Neuronal stem cell (in vitro differentiated cells): ENCODE measurements around the gene C20orf144.

Experiments used
- DNase-seq: peaks from one replicate; pipeline ENCODE4 v3.0.0-alpha.2; 2013; ENCODE audit warnings: low spot score
- H2AFZ ChIP-seq: one replicate; pipeline ENCODE4 v1.6.1; 2013; ENCODE audit warnings: mild to moderate bottlenecking, low read length, inconsistent platforms
- H2AK5ac ChIP-seq: 2 replicates; pipeline ENCODE4 v1.6.1; 2013; ENCODE audit warnings: low read depth, mild to moderate bottlenecking, inconsistent platforms, low read length, moderate library complexity, mixed read lengths
- H2BK120ac ChIP-seq: 2 replicates; pipeline ENCODE4 v1.6.1; 2013; ENCODE audit warnings: low read depth, mild to moderate bottlenecking, inconsistent platforms, low read length, moderate library complexity, mixed read lengths
- H2BK12ac ChIP-seq: one replicate; pipeline ENCODE4 v1.6.1; 2013; ENCODE audit warnings: low read length, inconsistent platforms
- H2BK15ac ChIP-seq: 2 replicates; pipeline ENCODE4 v1.6.1; 2013; ENCODE audit warnings: mild to moderate bottlenecking, low read length, inconsistent platforms, mixed read lengths
- H2BK5ac ChIP-seq: one replicate; pipeline ENCODE4 v1.6.1; 2013; ENCODE audit warnings: inconsistent platforms, mild to moderate bottlenecking, low read length, moderate library complexity
- H3K14ac ChIP-seq: one replicate; pipeline ENCODE4 v1.6.1; 2013; ENCODE audit warnings: low read length, inconsistent platforms
- H3K18ac ChIP-seq: 2 replicates; pipeline ENCODE4 v1.6.1; 2013; ENCODE audit warnings: low read length, inconsistent platforms
- H3K23ac ChIP-seq: 2 replicates; pipeline ENCODE4 v1.6.1; 2013; ENCODE audit warnings: low read depth, mild to moderate bottlenecking, mixed read lengths, low read length, inconsistent platforms; ENCODE audit not compliant: poor library complexity
- H3K27ac ChIP-seq: replicated peaks from 3 replicates; pipeline ENCODE4 v1.5.1; 2013; ENCODE audit warnings: low read length, inconsistent platforms
- H3K27me3 ChIP-seq, 3 experiments: 2 replicates each; pipeline ENCODE4 v1.6.1; 2013; ENCODE audit warnings: low read length in 3 of 3, mild to moderate bottlenecking in 2 of 3, inconsistent platforms in 1 of 3, low read depth in 1 of 3, mixed read lengths in 1 of 3, moderate library complexity in 1 of 3; ENCODE audit not compliant: control insufficient read depth in 3 of 3, insufficient read depth in 3 of 3
- H3K36me3 ChIP-seq, 2 donors: replicated peaks in 1 of 2; 2 replicates each; pipeline ENCODE4 v1.6.1; 2013; ENCODE audit warnings: low read length in 2 of 2; ENCODE audit not compliant: control insufficient read depth in 2 of 2, insufficient read depth in 2 of 2
- H3K4ac ChIP-seq: 2 replicates; pipeline ENCODE4 v1.6.1; 2013; ENCODE audit warnings: inconsistent platforms, mild to moderate bottlenecking, low read length, moderate library complexity
- H3K4me1 ChIP-seq, 2 donors: 1 replicate in 1 of 2; 2 replicates in 1 of 2; pipeline ENCODE4 v1.6.1; 2013; ENCODE audit warnings: low read length in 2 of 2, low read depth in 1 of 2; ENCODE audit not compliant: control insufficient read depth in 2 of 2, insufficient read depth in 1 of 2
- H3K4me2 ChIP-seq: one replicate; pipeline ENCODE4 v1.6.1; 2013; ENCODE audit warnings: mild to moderate bottlenecking, low read length, inconsistent platforms; ENCODE audit not compliant: insufficient read depth, poor library complexity, severe bottlenecking
- H3K4me3 ChIP-seq, 2 donors: 2 replicates each; pipeline ENCODE4 v1.5.1; 2013; ENCODE audit warnings: low read length in 2 of 2, mild to moderate bottlenecking in 2 of 2, inconsistent platforms in 1 of 2, moderate library complexity in 1 of 2
- H3K79me1 ChIP-seq: one replicate; pipeline ENCODE4 v1.6.1; 2013; ENCODE audit warnings: low read depth, mild to moderate bottlenecking, inconsistent platforms, low read length, moderate library complexity
- H3K9ac ChIP-seq: one replicate; pipeline ENCODE4 v1.6.1; 2013; ENCODE audit warnings: mild to moderate bottlenecking, low read depth, low read length, inconsistent platforms; ENCODE audit not compliant: poor library complexity
- H3K9me3 ChIP-seq, 2 donors: replicated peaks in 1 of 2; 2 replicates each; pipeline versions ENCODE3 to v1.6.1; 2013; ENCODE audit warnings: low read length in 2 of 2, mild to moderate bottlenecking in 2 of 2, inconsistent platforms in 1 of 2, low read depth in 1 of 2, mixed read lengths in 1 of 2, moderate library complexity in 1 of 2; ENCODE audit not compliant: control insufficient read depth in 2 of 2, insufficient read depth in 1 of 2
- H4K8ac ChIP-seq: one replicate; pipeline ENCODE4 v1.6.1; 2013; ENCODE audit warnings: low read depth, mild to moderate bottlenecking, inconsistent platforms, low read length, moderate library complexity
- H4K91ac ChIP-seq: one replicate; pipeline ENCODE4 v1.6.1; 2013; ENCODE audit warnings: low read length, low read depth, mild to moderate bottlenecking, inconsistent platforms; ENCODE audit not compliant: poor library complexity
- WGBS, 2 donors: extraction: QIAGEN DNeasy Blood & Tissue Kit; methylation state at CpG; one replicate each; pipeline ENCODE4 v1.1.7; 2013; ENCODE audit warnings: missing lambda C conversion rate in 2 of 2, mixed read lengths in 1 of 2; ENCODE audit not compliant: insufficient read length in 2 of 2, insufficient replicate concordance in 1 of 2; ENCODE audit errors: extremely low coverage in 2 of 2; 5-methylcytosine and 5-hydroxymethylcytosine counted together

The C20orf144 gene

GRCh38 chr20:33687993-33688937, 26.1 kb downstream of the C20orf144 start:
- H4K8ac ChIP-seq = no peak overlapping the region
- no peak overlapping the region for H2BK5ac ChIP-seq
- H3K4me2 ChIP-seq = no peak overlapping the region
- no peak overlapping the region for H2BK15ac ChIP-seq
- H3K4me1 ChIP-seq = peaks cover 13 to 18% of the 10 kb centered on the region in 2 donors
- no peak overlapping the region for H3K27ac ChIP-seq
- H3K4ac ChIP-seq = no peak overlapping the region
- H3K79me1 ChIP-seq = peaks cover 2% of the 10 kb centered on the region
- peaks cover 0 to 12% (median 0%) of the 10 kb centered on the region in 3 experiments for H3K27me3 ChIP-seq
- no peak overlapping the region for H3K9ac ChIP-seq
- H3K36me3 ChIP-seq = peaks cover 0 to 8% of the 10 kb centered on the region in 2 donors
- no peak overlapping the region for H3K14ac ChIP-seq
- H2BK12ac ChIP-seq = no peak overlapping the region
- no peak overlapping the region for H3K23ac ChIP-seq
- WGBS, 2 donors = no CpG with 5 or more reads among the region's 3 CpGs
- no peak overlapping the region for H3K4me3 ChIP-seq
- no peak overlapping the region for H2AK5ac ChIP-seq
- no peaks in the 10 kb centered on the region for H3K9me3 ChIP-seq
- H2BK120ac ChIP-seq = no peak overlapping the region
- H2AFZ ChIP-seq = no peak overlapping the region
- H3K18ac ChIP-seq = no peak overlapping the region
- no peak for DNase-seq
- H4K91ac ChIP-seq = no peak overlapping the region

DNA sequence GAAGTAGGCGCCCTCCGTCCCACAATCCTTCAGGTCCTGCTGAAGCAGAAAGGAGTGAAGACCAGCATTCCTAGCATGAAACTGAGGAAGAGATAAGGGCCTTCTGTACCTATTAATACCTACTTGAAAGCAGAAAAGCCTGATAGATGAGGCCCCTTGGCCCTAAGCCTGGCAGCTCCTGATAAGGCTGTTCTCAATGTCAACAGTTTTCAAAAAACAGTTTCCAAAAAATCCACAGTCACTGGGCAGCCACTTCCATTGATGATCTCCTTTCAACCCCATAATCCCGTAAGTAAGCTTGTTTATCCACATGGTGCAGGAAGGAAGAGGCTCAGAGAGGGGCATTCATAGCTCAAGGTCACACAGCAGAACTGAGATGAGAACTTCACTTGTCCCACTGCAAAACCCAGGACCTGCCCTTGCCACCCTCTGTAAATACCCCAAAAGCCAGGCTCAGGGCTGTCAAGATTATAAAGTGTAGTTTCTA, 26.9 kb downstream of the C20orf144 start:
- Histone ChIP-seq H3K4me2 (no peak overlapping the region), H3K9ac (no peak overlapping the region), H2AFZ (no peak overlapping the region), H2AK5ac (no peak overlapping the region), H2BK5ac (no peak overlapping the region), H3K18ac (no peak overlapping the region), H3K9me3 (no peaks in the 10 kb centered on the region), H2BK15ac (no peak overlapping the region), H2BK12ac (no peak overlapping the region), H3K4me1 (peaks cover 19 to 25% of the 10 kb centered on the region in 2 donors), H3K27ac (no peak overlapping the region), H3K27me3 (peaks cover 0 to 12% (median 0%) of the 10 kb centered on the region in 3 experiments), H3K4ac (no peak overlapping the region), H3K23ac (no peak overlapping the region), H3K4me3 (no peak overlapping the region), H3K79me1 (peaks cover 2% of the 10 kb centered on the region), H2BK120ac (no peak overlapping the region), H4K8ac (no peak overlapping the region), H3K36me3 (peaks cover 0 to 5% of the 10 kb centered on the region in 2 donors), H3K14ac (no peak overlapping the region), H4K91ac (no peak overlapping the region)
- no peak for DNase-seq
- WGBS, 2 donors = no CpG with 5 or more reads among the region's 3 CpGs

- no peak overlapping the region for H4K8ac ChIP-seq
- no CpG with 5 or more reads among the region's 1 CpG for WGBS, 2 donors
- no peak overlapping the region for H3K18ac ChIP-seq
- H3K9ac ChIP-seq = no peak overlapping the region
- H3K36me3 ChIP-seq = peaks cover 0 to 2% of the 10 kb centered on the region in 2 donors
- H3K9me3 ChIP-seq = no peaks in the 10 kb centered on the region
- no peaks in the 10 kb centered on the region for H3K79me1 ChIP-seq
- no peak overlapping the region for H2AK5ac ChIP-seq
- no peak overlapping the region for H2BK12ac ChIP-seq
- DNase-seq = no peak
- H3K4me1 ChIP-seq = peaks cover 22 to 29% of the 10 kb centered on the region in 2 donors
- H2BK15ac ChIP-seq = no peak overlapping the region
- no peak overlapping the region for H2BK5ac ChIP-seq
- no peak overlapping the region for H3K4me2 ChIP-seq
- H3K23ac ChIP-seq = no peak overlapping the region
- H2BK120ac ChIP-seq = no peak overlapping the region
- H3K14ac ChIP-seq = no peak overlapping the region
- H3K27ac ChIP-seq = no peak overlapping the region
- no peak overlapping the region for H2AFZ ChIP-seq
- H3K4ac ChIP-seq = no peak overlapping the region
- peaks cover 0 to 12% (median 0%) of the 10 kb centered on the region in 3 experiments for H3K27me3 ChIP-seq
- H3K4me3 ChIP-seq = no peak overlapping the region
- no peak overlapping the region for H4K91ac ChIP-seq
Observed at GRCh38 chr20:33689493-33689892, 27.4 kb downstream of the C20orf144 start.

DNA sequence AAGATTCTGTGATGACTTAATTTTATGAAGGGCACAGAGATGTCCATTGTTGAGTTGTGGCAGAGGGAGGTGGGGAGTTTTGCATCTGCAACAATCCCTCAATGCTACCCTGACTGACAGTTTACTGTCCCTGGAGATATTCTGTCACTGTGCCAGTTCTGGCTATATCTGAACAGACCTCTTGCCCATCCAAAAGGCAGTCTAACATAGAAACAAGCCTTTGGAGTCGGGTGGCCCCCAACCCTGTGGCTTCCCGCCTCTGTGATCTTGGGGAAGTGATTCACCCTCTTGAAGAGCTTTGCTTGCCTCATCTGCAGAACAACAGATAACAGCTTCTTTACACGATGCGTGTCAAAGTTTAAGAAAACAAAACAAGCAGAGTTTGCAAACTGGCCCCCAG, 27.8 kb downstream of the C20orf144 start:
- H3K4me2 ChIP-seq = no peak overlapping the region
- no peaks in the 10 kb centered on the region for H3K79me1 ChIP-seq
- no peak overlapping the region for H3K14ac ChIP-seq
- no peak overlapping the region for H2BK120ac ChIP-seq
- no peak overlapping the region for H2BK5ac ChIP-seq
- no peak overlapping the region for H2BK15ac ChIP-seq
- no CpG with 5 or more reads among the region's 4 CpGs for WGBS, 2 donors
- H3K4me3 ChIP-seq = no peak overlapping the region
- H3K18ac ChIP-seq = no peak overlapping the region
- peaks cover 21 to 26% of the 10 kb centered on the region in 2 donors for H3K4me1 ChIP-seq
- H2BK12ac ChIP-seq = no peak overlapping the region
- H2AFZ ChIP-seq = peak overlapping the region; percentile 27
- H2AK5ac ChIP-seq = no peak overlapping the region
- no peak overlapping the region for H3K27ac ChIP-seq
- H3K9me3 ChIP-seq = no peaks in the 10 kb centered on the region
- H3K27me3 ChIP-seq = peaks cover 0 to 12% (median 0%) of the 10 kb centered on the region in 3 experiments
- no peak overlapping the region for H3K9ac ChIP-seq
- H4K91ac ChIP-seq = no peak overlapping the region
- H3K4ac ChIP-seq = no peak overlapping the region
- H3K23ac ChIP-seq = no peak overlapping the region
- no peak overlapping the region for H4K8ac ChIP-seq
- DNase-seq = no peak
- no peaks in the 10 kb centered on the region for H3K36me3 ChIP-seq
